HEK293 (cell line): ENCODE data around the gene TICAM1.
A peak's percentile ranks its signal among the peaks of the same experiment; 100 is the strongest.
"Not testable (repeated sequence)": the region's sequence is repeated elsewhere in the genome, so short reads cannot be mapped to it uniquely, and the experiment has no call there.

ENCODE experiments used
- CTCF ChIA-PET: fragments of 350-600 bp; formaldehyde crosslinking; extraction: SDS; loops from one replicate; lab custom pipeline; 2021; ENCODE audit warnings: antibody characterized with exemption; lab: Yijun Ruan, JAX
- POLR2A ChIA-PET: fragments of 300-600 bp; formaldehyde crosslinking; extraction: SDS; loops from one replicate; lab custom pipeline; 2020; ENCODE audit warnings: antibody characterized with exemption, inconsistent platforms; lab: Yijun Ruan, JAX
- H3K27ac ChIP-seq: fragments of 200-500 bp; sonication (Bioruptor generic); 2 replicates; pipeline ENCODE4 v1.5.1; 2014; ENCODE audit warnings: low read depth, low read length, control low read depth, inconsistent platforms; ENCODE audit errors: extremely low read depth
- H3K36me3 ChIP-seq, 2 experiments: fragments of 200-500 bp in 1 of 2; sonication (Bioruptor generic) in 1 of 2; 1 replicate in 1 of 2; 2 replicates in 1 of 2; pipeline ENCODE4 v1.5.1; 2014 to 2017; ENCODE audit warnings: inconsistent platforms in 2 of 2, low read length in 2 of 2; ENCODE audit not compliant: control insufficient read depth in 2 of 2, insufficient read depth in 1 of 2
- H3K4me1 ChIP-seq: fragments of 200-500 bp; sonication (Bioruptor generic); 2 replicates; pipeline ENCODE4 v1.5.1; 2014; ENCODE audit warnings: mild to moderate bottlenecking, low read length, inconsistent platforms; ENCODE audit not compliant: control insufficient read depth, insufficient read depth
- H3K4me3 ChIP-seq: 2 replicates; pipeline ENCODE4 v1.5.1; 2011; ENCODE audit warnings: low read depth, mild to moderate bottlenecking, control low read depth, low read length, moderate library complexity
- H3K9me3 ChIP-seq: fragments of 200-500 bp; sonication (Bioruptor generic); 2 replicates; pipeline ENCODE4 v1.5.1; 2014; ENCODE audit warnings: low read depth, low read length, inconsistent platforms; ENCODE audit not compliant: control insufficient read depth, insufficient read depth
- GFI1B ChIP-seq: fragments of 450-650 bp; formaldehyde crosslinking; IDR thresholded peaks from 2 replicates; pipeline ENCODE4 v1.5.1; 2016; ENCODE audit warnings: missing biosample characterization, missing genetic modification characterization
- KLF9 ChIP-seq: fragments of 450-650 bp; formaldehyde crosslinking; IDR thresholded peaks from 2 replicates; pipeline ENCODE4 v1.5.1; 2016; ENCODE audit warnings: missing biosample characterization, missing genetic modification characterization, low read depth
- PRDM1 ChIP-seq: fragments of 450-650 bp; formaldehyde crosslinking; IDR thresholded peaks from 2 replicates; pipeline ENCODE4; 2016; ENCODE audit warnings: missing biosample characterization, missing genetic modification characterization
- SP2 ChIP-seq: fragments of 450-650 bp; formaldehyde crosslinking; IDR thresholded peaks from 2 replicates; pipeline ENCODE4 v1.5.1; 2016; ENCODE audit warnings: missing biosample characterization, missing genetic modification characterization
- ZBTB7A ChIP-seq: fragments of 450-650 bp; formaldehyde crosslinking; IDR thresholded peaks from 2 replicates; pipeline ENCODE4 v1.5.1; 2016; ENCODE audit warnings: low read depth, missing biosample characterization, missing genetic modification characterization
- ZBTB8A ChIP-seq: fragments of 450-650 bp; formaldehyde crosslinking; IDR thresholded peaks from 2 replicates; pipeline ENCODE4 v1.5.1; 2016; ENCODE audit warnings: missing biosample characterization, missing genetic modification characterization
- ZFHX2 ChIP-seq: fragments of 450-650 bp; formaldehyde crosslinking; conservative IDR thresholded peaks from 2 replicates; pipeline ENCODE4 v1.5.1; 2016; ENCODE audit warnings: missing biosample characterization, missing genetic modification characterization
- ZNF132 ChIP-seq: fragments of 450-650 bp; formaldehyde crosslinking; IDR thresholded peaks from 2 replicates; pipeline ENCODE4 v1.5.1; 2017; ENCODE audit warnings: missing biosample characterization, missing genetic modification characterization, borderline replicate concordance
- ZNF140 ChIP-seq: fragments of 450-650 bp; formaldehyde crosslinking; IDR thresholded peaks from 2 replicates; pipeline ENCODE4 v1.5.1; 2016; ENCODE audit warnings: missing biosample characterization, missing genetic modification characterization
- ZNF19 ChIP-seq: fragments of 450-650 bp; formaldehyde crosslinking; IDR thresholded peaks from 2 replicates; pipeline ENCODE4; 2016; ENCODE audit warnings: missing biosample characterization, missing genetic modification characterization, low read depth
- ZNF274 ChIP-seq, 2 experiments: fragments of 200-500 bp in 1 of 2; fragments of 450-650 bp in 1 of 2; sonication (Bioruptor generic) in 1 of 2; formaldehyde crosslinking in 1 of 2; IDR thresholded peaks; 2 replicates each; pipeline versions ENCODE4 v1.5.1 to v1.6.1; 2014 to 2016; ENCODE audit warnings: borderline replicate concordance in 1 of 2, inconsistent platforms in 1 of 2, low read length in 1 of 2, missing biosample characterization in 1 of 2, missing genetic modification characterization in 1 of 2
- ZNF366 ChIP-seq: fragments of 450-650 bp; formaldehyde crosslinking; conservative IDR thresholded peaks from 2 replicates; pipeline ENCODE4 v1.5.1; 2016; ENCODE audit warnings: missing biosample characterization, missing genetic modification characterization
- ZNF530 ChIP-seq: fragments of 450-650 bp; formaldehyde crosslinking; IDR thresholded peaks from 2 replicates; pipeline ENCODE4 v1.5.1; 2016; ENCODE audit warnings: low read depth, missing biosample characterization, missing genetic modification characterization
- ZNF548 ChIP-seq: fragments of 450-650 bp; formaldehyde crosslinking; IDR thresholded peaks from 2 replicates; pipeline ENCODE4 v1.5.1; 2016; ENCODE audit warnings: missing biosample characterization, missing genetic modification characterization
- ZNF555 ChIP-seq: fragments of 450-650 bp; formaldehyde crosslinking; conservative IDR thresholded peaks from 2 replicates; pipeline ENCODE4 v1.5.1; 2017; ENCODE audit warnings: missing biosample characterization, mild to moderate bottlenecking, missing genetic modification characterization, inconsistent platforms
- ZNF626 ChIP-seq: fragments of 450-650 bp; sonication (Bioruptor Pico); formaldehyde crosslinking; IDR thresholded peaks from 2 replicates; pipeline ENCODE4 v1.5.1; 2018; ENCODE audit warnings: missing biosample characterization, missing genetic modification characterization, inconsistent platforms
- ZNF791 ChIP-seq: fragments of 450-650 bp; formaldehyde crosslinking; IDR thresholded peaks from 2 replicates; pipeline ENCODE4 v1.5.1; 2016; ENCODE audit warnings: missing biosample characterization, missing genetic modification characterization
- TF ChIP-seq, protein P1 (sequence below): fragments of 450-650 bp; formaldehyde crosslinking; IDR thresholded peaks from 2 replicates; pipeline ENCODE4 v1.5.1; 2016; ENCODE audit warnings: missing biosample characterization, missing genetic modification characterization
- TF ChIP-seq, protein P2 (sequence below): fragments of 450-650 bp; formaldehyde crosslinking; IDR thresholded peaks from 2 replicates; pipeline ENCODE4 v1.5.1; 2016; ENCODE audit warnings: missing biosample characterization, missing genetic modification characterization
- TF ChIP-seq, protein P3 (sequence below): fragments of 450-650 bp; formaldehyde crosslinking; IDR thresholded peaks from 2 replicates; pipeline ENCODE4 v1.5.1; 2016; ENCODE audit warnings: missing biosample characterization, missing genetic modification characterization
- TF ChIP-seq, protein P4 (sequence below): fragments of 450-650 bp; formaldehyde crosslinking; IDR thresholded peaks from 2 replicates; pipeline ENCODE4 v1.5.1; 2016; ENCODE audit warnings: missing biosample characterization, missing genetic modification characterization
- TF ChIP-seq, protein P5 (sequence below): fragments of 450-650 bp; formaldehyde crosslinking; IDR thresholded peaks from 2 replicates; pipeline ENCODE4 v1.5.1; 2017; ENCODE audit warnings: missing biosample characterization, missing genetic modification characterization

The TICAM1 gene

DNA sequence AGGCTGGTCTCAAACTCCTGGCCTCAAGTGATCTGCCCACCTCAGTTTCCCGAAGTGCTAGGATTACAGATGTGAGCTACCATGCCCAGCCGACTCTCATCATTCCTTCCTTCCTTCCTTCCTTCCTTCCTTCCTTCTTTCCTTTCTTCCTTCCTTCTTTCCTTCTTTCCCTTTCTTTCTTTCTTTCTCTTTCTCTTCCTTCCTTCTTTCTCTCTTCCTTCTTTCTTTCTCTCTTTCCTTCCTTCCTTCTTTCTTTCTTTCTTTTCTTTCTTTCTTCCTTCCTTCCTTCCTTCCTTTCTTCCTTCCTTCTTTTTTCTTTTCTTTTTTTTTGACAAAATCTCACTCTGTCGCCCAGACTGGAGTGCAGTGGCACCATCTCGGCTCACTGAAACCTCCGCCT is 53.4 kb downstream of the TICAM1 start:
- not testable (repeated sequence) for H3K4me1 ChIP-seq, H3K27ac ChIP-seq, H3K4me3 ChIP-seq, H3K9me3 ChIP-seq, H3K36me3 ChIP-seq
- ChIA-PET CTCF (interaction anchor here (0.7 to 1.6 kb wide), 2 partner anchors 13 to 26 kb away, joined by 3 to 7 read pairs; partner anchors contain the start of gene FEM1A), POLR2A (interaction anchor here (0.6 to 1.1 kb wide), 3 partner anchors 13 to 137 kb away, joined by 4 to 6 read pairs (median 5); partner anchors contain the start of gene FEM1A)
- TF ChIP-seq ZNF366 (tag by site-specific recombination) (peak; percentile 97), PRDM1 (tag by site-specific recombination) (peak; percentile 27; the same call in 1 of the 2 replicates)

DNA sequence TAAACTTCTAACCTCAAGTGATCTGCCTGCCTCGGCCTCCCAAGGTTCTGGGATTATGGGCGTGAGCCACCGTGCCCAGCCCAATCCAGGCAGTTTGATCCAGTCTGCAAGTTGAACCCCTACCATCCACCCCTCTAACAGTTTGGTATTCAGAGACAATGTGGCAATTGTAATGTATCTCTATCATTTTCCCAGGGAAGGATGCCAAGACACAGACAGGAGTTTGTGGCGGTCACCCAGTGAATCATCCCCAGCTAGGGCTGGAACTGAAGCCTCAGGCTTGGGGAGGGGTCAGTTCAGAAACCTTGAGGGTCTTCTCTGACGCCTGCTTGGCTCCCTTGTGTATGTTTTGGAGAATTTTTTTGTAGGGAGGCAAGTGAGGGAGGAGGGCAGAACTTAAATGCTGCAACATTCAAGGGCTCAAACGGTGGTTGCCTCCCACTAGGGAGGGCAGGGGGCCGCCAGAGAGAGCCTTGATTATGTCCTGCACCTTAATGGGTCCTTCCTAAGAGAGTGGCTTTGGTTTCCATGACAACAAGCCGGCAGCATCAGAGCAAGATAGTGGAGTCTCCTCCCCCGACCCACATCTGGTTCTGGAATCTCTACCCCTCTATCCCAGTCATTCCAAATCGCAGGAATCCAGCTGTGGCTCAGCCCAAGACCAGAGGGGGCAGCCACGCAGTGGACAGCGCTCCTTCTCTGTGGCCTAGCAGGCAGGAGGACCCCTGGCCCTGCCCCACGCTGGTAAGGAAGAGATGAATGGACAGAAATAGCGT is 54.9 kb downstream of the TICAM1 start:
- ChIA-PET POLR2A (no interaction called here), CTCF (interaction anchor here (1.6 kb wide), 1 partner anchor 14 kb away, joined by 7 read pairs; the partner anchor contains the start of gene FEM1A)
- TF ChIP-seq ZNF555 (no peak), GFI1B (tag by site-specific recombination) (no peak), ZNF626 (tag by site-specific recombination) (no peak), ZNF548 (tag by site-specific recombination) (no peak), ZNF274 (IDR thresholded peaks at IDR 0.05; ENCODE audit: low read length) (no peak), ZNF274 (tag by site-specific recombination; IDR thresholded peaks at IDR 0.05; ENCODE audit: borderline replicate concordance) (no peak), ZNF132 (tag by site-specific recombination) (no peak), KLF9 (tag by site-specific recombination) (no peak), ZFHX2 (no peak), SP2 (tag by site-specific recombination) (no peak), ZNF791 (tag by site-specific recombination) (no peak), ZBTB8A (tag by site-specific recombination) (no peak), ZNF140 (tag by site-specific recombination) (no peak), ZNF19 (tag by site-specific recombination) (no peak), ZNF530 (no peak), ZBTB7A (tag by site-specific recombination) (no peak)
- TF ChIP-seq, protein P1, sequence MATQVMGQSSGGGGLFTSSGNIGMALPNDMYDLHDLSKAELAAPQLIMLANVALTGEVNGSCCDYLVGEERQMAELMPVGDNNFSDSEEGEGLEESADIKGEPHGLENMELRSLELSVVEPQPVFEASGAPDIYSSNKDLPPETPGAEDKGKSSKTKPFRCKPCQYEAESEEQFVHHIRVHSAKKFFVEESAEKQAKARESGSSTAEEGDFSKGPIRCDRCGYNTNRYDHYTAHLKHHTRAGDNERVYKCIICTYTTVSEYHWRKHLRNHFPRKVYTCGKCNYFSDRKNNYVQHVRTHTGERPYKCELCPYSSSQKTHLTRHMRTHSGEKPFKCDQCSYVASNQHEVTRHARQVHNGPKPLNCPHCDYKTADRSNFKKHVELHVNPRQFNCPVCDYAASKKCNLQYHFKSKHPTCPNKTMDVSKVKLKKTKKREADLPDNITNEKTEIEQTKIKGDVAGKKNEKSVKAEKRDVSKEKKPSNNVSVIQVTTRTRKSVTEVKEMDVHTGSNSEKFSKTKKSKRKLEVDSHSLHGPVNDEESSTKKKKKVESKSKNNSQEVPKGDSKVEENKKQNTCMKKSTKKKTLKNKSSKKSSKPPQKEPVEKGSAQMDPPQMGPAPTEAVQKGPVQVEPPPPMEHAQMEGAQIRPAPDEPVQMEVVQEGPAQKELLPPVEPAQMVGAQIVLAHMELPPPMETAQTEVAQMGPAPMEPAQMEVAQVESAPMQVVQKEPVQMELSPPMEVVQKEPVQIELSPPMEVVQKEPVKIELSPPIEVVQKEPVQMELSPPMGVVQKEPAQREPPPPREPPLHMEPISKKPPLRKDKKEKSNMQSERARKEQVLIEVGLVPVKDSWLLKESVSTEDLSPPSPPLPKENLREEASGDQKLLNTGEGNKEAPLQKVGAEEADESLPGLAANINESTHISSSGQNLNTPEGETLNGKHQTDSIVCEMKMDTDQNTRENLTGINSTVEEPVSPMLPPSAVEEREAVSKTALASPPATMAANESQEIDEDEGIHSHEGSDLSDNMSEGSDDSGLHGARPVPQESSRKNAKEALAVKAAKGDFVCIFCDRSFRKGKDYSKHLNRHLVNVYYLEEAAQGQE (tag by site-specific recombination) = no peak
- TF ChIP-seq, protein P2, sequence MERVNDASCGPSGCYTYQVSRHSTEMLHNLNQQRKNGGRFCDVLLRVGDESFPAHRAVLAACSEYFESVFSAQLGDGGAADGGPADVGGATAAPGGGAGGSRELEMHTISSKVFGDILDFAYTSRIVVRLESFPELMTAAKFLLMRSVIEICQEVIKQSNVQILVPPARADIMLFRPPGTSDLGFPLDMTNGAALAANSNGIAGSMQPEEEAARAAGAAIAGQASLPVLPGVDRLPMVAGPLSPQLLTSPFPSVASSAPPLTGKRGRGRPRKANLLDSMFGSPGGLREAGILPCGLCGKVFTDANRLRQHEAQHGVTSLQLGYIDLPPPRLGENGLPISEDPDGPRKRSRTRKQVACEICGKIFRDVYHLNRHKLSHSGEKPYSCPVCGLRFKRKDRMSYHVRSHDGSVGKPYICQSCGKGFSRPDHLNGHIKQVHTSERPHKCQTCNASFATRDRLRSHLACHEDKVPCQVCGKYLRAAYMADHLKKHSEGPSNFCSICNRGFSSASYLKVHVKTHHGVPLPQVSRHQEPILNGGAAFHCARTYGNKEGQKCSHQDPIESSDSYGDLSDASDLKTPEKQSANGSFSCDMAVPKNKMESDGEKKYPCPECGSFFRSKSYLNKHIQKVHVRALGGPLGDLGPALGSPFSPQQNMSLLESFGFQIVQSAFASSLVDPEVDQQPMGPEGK (tag by site-specific recombination) = no peak
- TF ChIP-seq, protein P3, sequence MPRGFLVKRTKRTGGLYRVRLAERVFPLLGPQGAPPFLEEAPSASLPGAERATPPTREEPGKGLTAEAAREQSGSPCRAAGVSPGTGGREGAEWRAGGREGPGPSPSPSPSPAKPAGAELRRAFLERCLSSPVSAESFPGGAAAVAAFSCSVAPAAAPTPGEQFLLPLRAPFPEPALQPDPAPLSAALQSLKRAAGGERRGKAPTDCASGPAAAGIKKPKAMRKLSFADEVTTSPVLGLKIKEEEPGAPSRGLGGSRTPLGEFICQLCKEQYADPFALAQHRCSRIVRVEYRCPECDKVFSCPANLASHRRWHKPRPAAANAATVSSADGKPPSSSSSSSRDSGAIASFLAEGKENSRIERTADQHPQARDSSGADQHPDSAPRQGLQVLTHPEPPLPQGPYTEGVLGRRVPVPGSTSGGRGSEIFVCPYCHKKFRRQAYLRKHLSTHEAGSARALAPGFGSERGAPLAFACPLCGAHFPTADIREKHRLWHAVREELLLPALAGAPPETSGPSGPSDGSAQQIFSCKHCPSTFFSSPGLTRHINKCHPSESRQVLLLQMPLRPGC = no peak
- TF ChIP-seq, protein P4, sequence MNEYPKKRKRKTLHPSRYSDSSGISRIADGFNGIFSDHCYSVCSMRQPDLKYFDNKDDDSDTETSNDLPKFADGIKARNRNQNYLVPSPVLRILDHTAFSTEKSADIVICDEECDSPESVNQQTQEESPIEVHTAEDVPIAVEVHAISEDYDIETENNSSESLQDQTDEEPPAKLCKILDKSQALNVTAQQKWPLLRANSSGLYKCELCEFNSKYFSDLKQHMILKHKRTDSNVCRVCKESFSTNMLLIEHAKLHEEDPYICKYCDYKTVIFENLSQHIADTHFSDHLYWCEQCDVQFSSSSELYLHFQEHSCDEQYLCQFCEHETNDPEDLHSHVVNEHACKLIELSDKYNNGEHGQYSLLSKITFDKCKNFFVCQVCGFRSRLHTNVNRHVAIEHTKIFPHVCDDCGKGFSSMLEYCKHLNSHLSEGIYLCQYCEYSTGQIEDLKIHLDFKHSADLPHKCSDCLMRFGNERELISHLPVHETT = no peak
- TF ChIP-seq, protein P5, sequence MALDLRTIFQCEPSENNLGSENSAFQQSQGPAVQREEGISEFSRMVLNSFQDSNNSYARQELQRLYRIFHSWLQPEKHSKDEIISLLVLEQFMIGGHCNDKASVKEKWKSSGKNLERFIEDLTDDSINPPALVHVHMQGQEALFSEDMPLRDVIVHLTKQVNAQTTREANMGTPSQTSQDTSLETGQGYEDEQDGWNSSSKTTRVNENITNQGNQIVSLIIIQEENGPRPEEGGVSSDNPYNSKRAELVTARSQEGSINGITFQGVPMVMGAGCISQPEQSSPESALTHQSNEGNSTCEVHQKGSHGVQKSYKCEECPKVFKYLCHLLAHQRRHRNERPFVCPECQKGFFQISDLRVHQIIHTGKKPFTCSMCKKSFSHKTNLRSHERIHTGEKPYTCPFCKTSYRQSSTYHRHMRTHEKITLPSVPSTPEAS (tag by site-specific recombination) = no peak

More for the DNA sequence above, 54.9 kb downstream of the TICAM1 start:
- no peaks in the 10 kb centered on the region for H3K36me3 ChIP-seq
- no peaks in the 10 kb centered on the region for H3K4me1 ChIP-seq
- H3K4me3 ChIP-seq = no peak overlapping the region
- no peak overlapping the region for H3K27ac ChIP-seq
- H3K9me3 ChIP-seq = no peaks in the 10 kb centered on the region
